D721Med (cell line): ENCODE results near the gene SAE1.

ENCODE experiments used
- DNase-seq: peaks from one replicate; pipeline ENCODE4 v3.0.0; 2011; ENCODE audit warnings: low spot score; ENCODE audit not compliant: insufficient read length
- FAIRE-seq: peaks from 2 replicates; lab custom pipeline; 2011; peaks lifted over from hg19 to GRCh38; lab: Jason Lieb, UNC
- TF ChIP-seq, protein P1 (sequence below): IDR thresholded peaks from 2 replicates; pipeline ENCODE4 v1.5.1; 2012; ENCODE audit warnings: mild to moderate bottlenecking, control low read depth; ENCODE audit not compliant: insufficient read depth; ENCODE audit errors: missing control alignments

Gene SAE1

DNA sequence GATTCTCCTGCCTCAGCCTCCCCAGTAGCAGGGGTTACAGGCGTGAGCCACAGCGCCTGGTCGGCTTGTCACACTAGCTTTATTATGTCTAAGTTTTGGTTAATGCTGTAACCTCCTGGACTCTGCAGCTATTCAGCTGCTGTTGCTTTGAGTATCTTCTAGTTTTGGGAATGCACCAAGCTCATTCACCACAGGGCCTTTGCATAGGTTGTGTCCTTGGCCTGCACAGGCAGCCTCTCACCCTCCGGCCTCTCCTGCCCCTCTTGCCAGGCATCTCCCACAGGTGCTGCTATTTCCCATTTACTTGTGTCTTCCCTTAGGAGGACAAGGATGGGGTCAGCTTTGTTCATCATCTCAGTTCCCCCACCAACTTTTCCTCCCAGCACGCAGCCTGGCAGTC is 123.3 kb downstream of the SAE1 start:
- no peak for FAIRE-seq
- TF ChIP-seq, protein P1, sequence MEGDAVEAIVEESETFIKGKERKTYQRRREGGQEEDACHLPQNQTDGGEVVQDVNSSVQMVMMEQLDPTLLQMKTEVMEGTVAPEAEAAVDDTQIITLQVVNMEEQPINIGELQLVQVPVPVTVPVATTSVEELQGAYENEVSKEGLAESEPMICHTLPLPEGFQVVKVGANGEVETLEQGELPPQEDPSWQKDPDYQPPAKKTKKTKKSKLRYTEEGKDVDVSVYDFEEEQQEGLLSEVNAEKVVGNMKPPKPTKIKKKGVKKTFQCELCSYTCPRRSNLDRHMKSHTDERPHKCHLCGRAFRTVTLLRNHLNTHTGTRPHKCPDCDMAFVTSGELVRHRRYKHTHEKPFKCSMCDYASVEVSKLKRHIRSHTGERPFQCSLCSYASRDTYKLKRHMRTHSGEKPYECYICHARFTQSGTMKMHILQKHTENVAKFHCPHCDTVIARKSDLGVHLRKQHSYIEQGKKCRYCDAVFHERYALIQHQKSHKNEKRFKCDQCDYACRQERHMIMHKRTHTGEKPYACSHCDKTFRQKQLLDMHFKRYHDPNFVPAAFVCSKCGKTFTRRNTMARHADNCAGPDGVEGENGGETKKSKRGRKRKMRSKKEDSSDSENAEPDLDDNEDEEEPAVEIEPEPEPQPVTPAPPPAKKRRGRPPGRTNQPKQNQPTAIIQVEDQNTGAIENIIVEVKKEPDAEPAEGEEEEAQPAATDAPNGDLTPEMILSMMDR, result no peak

GRCh38 chr19:47255879-47256692 is 125.5 kb downstream of the SAE1 start, which contains the start of gene CCDC9:
CCDC9 (plus strand) TSS chr19:47256525; CDS start chr19:47258401, 1,876 bp downstream.
- peak; percentile 81 for DNase-seq
- TF ChIP-seq, protein P1, result no peak
- FAIRE-seq, result no peak

More for the DNA sequence above, 123.3 kb downstream of the SAE1 start:
- DNase-seq, result no peak

DNA sequence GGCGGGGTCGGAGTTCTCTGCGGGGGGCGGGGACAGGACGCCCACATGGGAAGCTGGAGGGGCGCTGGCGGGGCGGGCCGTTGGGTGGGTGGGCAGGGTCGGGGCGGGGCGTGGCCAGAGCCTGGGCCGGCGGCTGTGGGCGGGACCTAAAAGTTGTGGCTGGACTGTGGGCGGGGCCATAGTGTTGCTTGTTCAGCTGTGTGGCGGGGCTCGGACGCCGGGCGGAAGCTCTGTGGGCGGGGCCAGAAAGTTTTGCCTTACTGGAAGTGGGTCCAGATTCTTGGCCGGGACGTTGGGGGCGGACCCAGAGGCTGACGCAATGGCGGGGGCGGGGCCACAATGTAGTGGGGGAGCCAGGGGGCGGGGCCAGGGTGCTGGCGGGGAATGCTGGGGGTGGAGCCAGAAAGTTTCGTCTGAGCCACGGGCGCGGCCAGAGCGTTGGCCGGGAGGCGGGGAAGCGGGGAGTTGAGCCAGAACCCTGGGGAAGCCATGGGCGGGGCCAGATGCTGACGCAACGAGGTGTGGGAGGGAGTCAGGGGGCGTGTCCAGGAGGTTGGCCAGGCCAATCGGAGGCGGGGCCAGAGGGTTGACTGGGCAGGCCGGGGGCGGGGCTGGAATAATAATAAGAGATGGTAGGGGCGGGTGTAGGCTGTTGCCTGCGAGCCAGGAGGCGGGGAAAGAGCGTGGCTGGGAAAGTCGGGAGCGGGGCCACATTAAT is 126.2 kb downstream of the SAE1 start:
- DNase-seq (peak; percentile 91), FAIRE-seq (no peak)
- TF ChIP-seq, protein P1, result no peak

DNA sequence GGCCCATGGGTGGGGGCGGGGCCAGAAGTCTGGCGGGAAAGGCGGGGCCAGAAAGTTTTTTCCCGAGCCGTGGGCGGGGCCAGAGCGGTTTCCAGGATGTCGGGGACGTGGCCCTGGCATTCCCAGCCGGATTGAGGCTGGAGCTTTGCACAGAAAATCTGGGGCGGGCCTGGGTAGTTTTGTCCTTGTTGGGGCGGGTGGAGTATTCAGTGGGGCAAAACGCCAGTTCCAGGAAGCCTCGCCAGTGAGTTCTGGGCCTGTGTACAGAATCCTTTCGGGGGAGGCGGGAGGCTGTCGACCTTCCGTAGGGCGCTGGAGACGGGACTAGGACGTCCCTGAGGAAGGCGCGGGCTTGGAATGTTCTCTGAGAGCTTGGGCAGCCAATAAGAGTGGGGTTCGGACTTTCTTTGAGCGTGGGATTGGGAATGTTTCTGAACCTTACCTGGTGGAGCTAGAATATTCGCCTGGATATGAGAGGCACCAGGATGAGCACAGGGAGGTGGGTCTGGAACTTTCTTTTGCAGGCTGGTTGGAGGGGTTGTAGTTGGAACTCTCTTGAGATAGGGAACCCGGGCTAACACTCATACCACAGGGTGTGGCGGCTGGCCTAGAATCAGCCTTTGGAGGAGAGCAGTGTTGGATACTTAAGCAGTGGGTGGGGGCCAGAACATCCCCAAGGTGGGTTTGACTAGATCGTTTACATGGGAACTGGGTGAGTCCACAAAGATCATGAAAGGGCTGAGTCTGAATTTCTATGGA is 127.0 kb downstream of the SAE1 start:
- DNase-seq (no peak), FAIRE-seq (no peak)
- TF ChIP-seq, protein P1, result no peak

DNA sequence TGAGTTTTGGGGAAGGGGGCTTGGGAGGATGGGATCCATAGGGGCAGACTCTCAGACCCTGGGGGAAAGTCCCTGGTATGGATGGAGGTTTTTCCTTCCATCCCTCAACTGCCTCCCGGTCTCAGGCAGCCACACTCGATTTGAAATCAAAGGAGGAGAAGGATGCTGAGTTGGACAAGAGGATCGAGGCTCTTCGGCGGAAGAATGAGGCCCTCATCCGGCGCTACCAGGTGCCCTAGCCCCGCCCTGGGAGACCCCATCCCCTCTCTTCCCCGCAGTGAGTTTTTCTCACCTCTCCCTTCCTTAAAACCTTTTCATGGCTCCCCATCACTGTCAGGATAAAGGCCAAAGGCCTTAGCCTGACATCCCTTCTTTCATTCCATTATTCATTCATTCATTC is 127.8 kb downstream of the SAE1 start:
- DNase-seq (no peak), FAIRE-seq (no peak)
- TF ChIP-seq, protein P1, result no peak

GRCh38 chr19:47258895-47259555 is 128.4 kb downstream of the SAE1 start:
- FAIRE-seq (no peak), DNase-seq (no peak)
- TF ChIP-seq, protein P1, result no peak
